Mononuclear cell (primary cell): ENCODE results near the gene R3HDM2. TPM values are rescaled to one million over a fixed set of nuclear protein-coding genes. Genes with fewer than 3 reads are reported as not detected.
"Not testable (repeated sequence)": the region's sequence is repeated elsewhere in the genome, so short reads cannot be mapped to it uniquely, and the experiment has no call there.

Experiments used
- H3K27me3 ChIP-seq: 2 replicates; pipeline ENCODE4 v1.6.0; 2011; ENCODE audit warnings: low read length, control low read depth; ENCODE audit not compliant: insufficient read depth
- H3K4me1 ChIP-seq: 2 replicates; pipeline ENCODE4 v1.5.1; 2011; ENCODE audit warnings: mild to moderate bottlenecking, low read length, control low read depth; ENCODE audit not compliant: insufficient read depth
- H3K4me3 ChIP-seq: 2 replicates; pipeline ENCODE4 v1.5.1; 2011; ENCODE audit warnings: mild to moderate bottlenecking, low read length, moderate library complexity
- H3K9me3 ChIP-seq: 2 replicates; pipeline ENCODE4 v1.5.1; 2011; ENCODE audit warnings: low read depth, mild to moderate bottlenecking, control low read depth, low read length
- total RNA-seq: library from RNA; depleted of rRNA; stranded (reverse); fragments of >200 nt; gene quantifications from one replicate; pipeline ENCODE4 v1.2.3, GENCODE V29; 2012

R3HDM2 gene
- total RNA-seq, 1 donor, result 31.3 TPM

- Histone ChIP-seq H3K27me3 (no peaks in the 10 kb centered on the region), H3K9me3 (no peaks in the 10 kb centered on the region), H3K4me1 (no peaks in the 10 kb centered on the region), H3K4me3 (no peak overlapping the region)
These were observed 18.5 kb upstream of the R3HDM2 start for GRCh38 chr12:57449375-57449774.

GRCh38 chr12:57448669-57449068 is 17.8 kb upstream of the R3HDM2 start:
- Histone ChIP-seq H3K27me3 (no peaks in the 10 kb centered on the region), H3K9me3 (no peaks in the 10 kb centered on the region), H3K4me3 (no peak overlapping the region), H3K4me1 (no peaks in the 10 kb centered on the region)

GRCh38 chr12:57446292-57446960 is 15.6 kb upstream of the R3HDM2 start:
- Histone ChIP-seq H3K9me3 (no peaks in the 10 kb centered on the region), H3K27me3 (no peaks in the 10 kb centered on the region), H3K4me3 (no peak overlapping the region), H3K4me1 (no peaks in the 10 kb centered on the region)

GRCh38 chr12:57444744-57445143 is 13.9 kb upstream of the R3HDM2 start:
- H3K27me3 ChIP-seq, result no peaks in the 10 kb centered on the region
- H3K9me3 ChIP-seq, result no peaks in the 10 kb centered on the region
- H3K4me1 ChIP-seq, result no peaks in the 10 kb centered on the region
- no peak overlapping the region for H3K4me3 ChIP-seq

GRCh38 chr12:57444337-57444736 is 13.5 kb upstream of the R3HDM2 start:
- H3K4me3 ChIP-seq, H3K27me3 ChIP-seq, H3K9me3 ChIP-seq, H3K4me1 ChIP-seq: not testable (repeated sequence)

- Histone ChIP-seq H3K4me3 (no peak overlapping the region), H3K4me1 (no peaks in the 10 kb centered on the region), H3K27me3 (no peaks in the 10 kb centered on the region), H3K9me3 (no peaks in the 10 kb centered on the region)
These were observed 11.1 kb upstream of the R3HDM2 start for GRCh38 chr12:57441846-57442427.

GRCh38 chr12:57441393-57441792 is 10.6 kb upstream of the R3HDM2 start:
- H3K4me1 ChIP-seq, H3K4me3 ChIP-seq, H3K9me3 ChIP-seq, H3K27me3 ChIP-seq: not testable (repeated sequence)

- no peaks in the 10 kb centered on the region for H3K27me3 ChIP-seq
- peaks cover 5% of the 10 kb centered on the region for H3K4me1 ChIP-seq
- H3K4me3 ChIP-seq, result no peak overlapping the region
- no peaks in the 10 kb centered on the region for H3K9me3 ChIP-seq
These were observed 9.0 kb upstream of the R3HDM2 start for GRCh38 chr12:57439762-57440266.

GRCh38 chr12:57438400-57438799 is 7.6 kb upstream of the R3HDM2 start:
- Histone ChIP-seq H3K27me3 (no peaks in the 10 kb centered on the region), H3K4me3 (no peak overlapping the region), H3K4me1 (peaks cover 5% of the 10 kb centered on the region), H3K9me3 (no peaks in the 10 kb centered on the region)

- no peak overlapping the region for H3K4me3 ChIP-seq
- no peaks in the 10 kb centered on the region for H3K27me3 ChIP-seq
- no peaks in the 10 kb centered on the region for H3K9me3 ChIP-seq
- peaks cover 12% of the 10 kb centered on the region for H3K4me1 ChIP-seq
These were observed 4.5 kb upstream of the R3HDM2 start for GRCh38 chr12:57435293-57435692.

- Histone ChIP-seq H3K9me3 (no peaks in the 10 kb centered on the region), H3K4me1 (peaks cover 18% of the 10 kb centered on the region), H3K4me3 (no peak within 1 kb of the TSS), H3K27me3 (no peaks in the 10 kb centered on the region)
These were observed 3.8 kb upstream of the R3HDM2 start, which contains the start of gene INHBC for GRCh38 chr12:57434517-57435223. INHBC (plus strand) TSS chr12:57434784; CDS start chr12:57434887, 103 bp downstream.

GRCh38 chr12:57433370-57433769 is 2.5 kb upstream of the R3HDM2 start:
- Histone ChIP-seq H3K9me3 (no peaks in the 10 kb centered on the region), H3K4me3 (no peak overlapping the region), H3K27me3 (no peaks in the 10 kb centered on the region), H3K4me1 (peaks cover 28% of the 10 kb centered on the region)

GRCh38 chr12:57431654-57432188 is 878 bp upstream of the R3HDM2 start:
- Histone ChIP-seq H3K9me3 (no peaks in the 10 kb centered on the region), H3K4me1 (peaks cover 28% of the 10 kb centered on the region), H3K4me3 (peak overlapping the region; percentile 47), H3K27me3 (no peaks in the 10 kb centered on the region)

GRCh38 chr12:57430112-57430930 is 522 bp downstream of the R3HDM2 start:
- Histone ChIP-seq H3K4me1 (peaks cover 26% of the 10 kb centered on the region), H3K27me3 (no peaks in the 10 kb centered on the region), H3K4me3 (peak overlapping the region; percentile 47), H3K9me3 (no peaks in the 10 kb centered on the region)
